OCI-LY7 (cell line): Measurements from ENCODE around the gene TMLHE. TPM values are rescaled to one million over a fixed set of nuclear protein-coding genes. Genes with fewer than 3 reads are reported as not detected.

Source experiments
- BruUV-seq: library from RNA; stranded (reverse); fragments of 400-500 nt; replicated peaks from 2 replicates; lab custom pipeline; 2021; lab: Mats Ljungman, UMichigan
- CTCF ChIA-PET: fragments of 300-600 bp; sonication (Branson Sonifier 250); formaldehyde crosslinking; loops from one replicate; lab custom pipeline; 2022; ENCODE audit warnings: antibody characterized with exemption; ENCODE audit not compliant: unreplicated experiment; lab: Charles Lee
- POLR2A ChIA-PET: fragments of 300-600 bp; sonication (Branson Sonifier 250); formaldehyde crosslinking; loops from one replicate; lab custom pipeline; 2022; ENCODE audit warnings: antibody characterized with exemption; lab: Charles Lee
- DNase-seq: peaks from one replicate; pipeline ENCODE4 v3.0.0-alpha.2; 2015; ENCODE audit warnings: low spot score
- H2AFZ ChIP-seq: fragments of 200-600 bp; sonication (generic), shearing (Covaris generic); 2 replicates; pipeline ENCODE4 v1.6.1; 2014; ENCODE audit warnings: mild to moderate bottlenecking, antibody characterized with exemption, low read length, moderate library complexity
- H3K27ac ChIP-seq: fragments of 200-600 bp; sonication (generic); 2 replicates; pipeline ENCODE4 v1.5.1; 2014; ENCODE audit warnings: mixed run types, low read depth, mild to moderate bottlenecking, moderate library complexity, low read length, inconsistent platforms; ENCODE audit not compliant: poor library complexity, severe bottlenecking
- H3K36me3 ChIP-seq: fragments of 200-600 bp; sonication (generic); 2 replicates; pipeline ENCODE4 v1.6.1; 2014; ENCODE audit warnings: mild to moderate bottlenecking, antibody characterized with exemption, low read length, moderate library complexity, mixed read lengths; ENCODE audit not compliant: insufficient read depth
- H3K4me1 ChIP-seq: fragments of 200-600 bp; sonication (generic); 2 replicates; pipeline ENCODE4 v1.5.1; 2014; ENCODE audit warnings: mild to moderate bottlenecking, low read length; ENCODE audit not compliant: insufficient read depth, poor library complexity, severe bottlenecking
- H3K4me2 ChIP-seq: fragments of 200-600 bp; sonication (generic); 2 replicates; pipeline ENCODE4 v1.6.1; 2014; ENCODE audit warnings: mild to moderate bottlenecking, low read length
- H3K4me3 ChIP-seq: fragments of 200-600 bp; sonication (generic); 2 replicates; pipeline ENCODE4 v1.5.1; 2014; ENCODE audit warnings: mild to moderate bottlenecking, low read depth, low read length; ENCODE audit not compliant: poor library complexity, severe bottlenecking
- H3K79me2 ChIP-seq: fragments of 200-600 bp; sonication (generic); 2 replicates; pipeline ENCODE4 v1.6.1; 2016; ENCODE audit warnings: low read depth, mild to moderate bottlenecking, low read length, moderate library complexity, mixed read lengths; ENCODE audit not compliant: insufficient read depth
- H3K9me2 ChIP-seq: fragments of 200-600 bp; sonication (generic); 2 replicates; pipeline ENCODE4 v1.6.1; 2016; ENCODE audit warnings: mild to moderate bottlenecking, low read length, mixed read lengths; ENCODE audit not compliant: insufficient read depth
- H3K9me3 ChIP-seq: fragments of 200-600 bp; sonication (generic); 2 replicates; pipeline ENCODE4 v1.6.1; 2014; ENCODE audit warnings: mild to moderate bottlenecking, mixed run types, low read length, mixed read lengths
- H4K20me1 ChIP-seq: fragments of 200-600 bp; sonication (generic); 2 replicates; pipeline ENCODE4 v1.6.1; 2014; ENCODE audit warnings: mild to moderate bottlenecking, antibody characterized with exemption, low read length, moderate library complexity, mixed read lengths; ENCODE audit not compliant: insufficient read depth
- EZH2phosphoT487 ChIP-seq: fragments of 200-600 bp; sonication (generic); IDR thresholded peaks from 2 replicates; pipeline ENCODE4 v1.6.1; 2018; ENCODE audit warnings: low read depth, borderline replicate concordance, mild to moderate bottlenecking, mixed run types, antibody characterized with exemption, low read length, moderate library complexity, mixed read lengths
- intact Hi-C: fragments of 100-400 bp; cut with micrococcal nuclease; formaldehyde crosslinking; loops from one replicate; pipeline ENCODE4 v1.10.0; 2022; ENCODE audit not compliant: unreplicated experiment
- total RNA-seq, 2 experiments: library from RNA; depleted of rRNA in 1 of 2; stranded (reverse); fragments of >200 nt in 1 of 2; shearing (Covaris generic) in 1 of 2; gene quantifications; 2 replicates each; pipeline ENCODE4 v1.2.3, GENCODE V29; 2014 to 2022
- TF ChIP-seq, protein P1 (sequence below): fragments of 200-600 bp; sonication (generic); conservative IDR thresholded peaks from 2 replicates; pipeline ENCODE4 v1.5.1; 2014; ENCODE audit warnings: mild to moderate bottlenecking, antibody characterized with exemption, low read length, moderate library complexity, mixed read lengths

Gene TMLHE
- total RNA-seq, 2 experiments from 2014 or later = 3.0 to 4.2 TPM

GRCh38 chrX:155563099-155563498 is 49.7 kb downstream of the TMLHE start:
- BruUV-seq = no TSS peak
- Histone ChIP-seq H3K36me3 (no peaks in the 10 kb centered on the region), H3K79me2 (no peaks in the 10 kb centered on the region), H3K9me3 (no peaks in the 10 kb centered on the region), H3K4me1 (no peaks in the 10 kb centered on the region), H3K9me2 (no peaks in the 10 kb centered on the region), H2AFZ (no peak overlapping the region), H3K4me2 (no peak overlapping the region), H3K27ac (no peak overlapping the region), H4K20me1 (no peaks in the 10 kb centered on the region), H3K4me3 (no peak overlapping the region)
- ChIA-PET CTCF (no interaction called here), POLR2A (no interaction called here)
- no peak for DNase-seq
- TF ChIP-seq EZH2phosphoT487 = no peak
- TF ChIP-seq, protein P1, sequence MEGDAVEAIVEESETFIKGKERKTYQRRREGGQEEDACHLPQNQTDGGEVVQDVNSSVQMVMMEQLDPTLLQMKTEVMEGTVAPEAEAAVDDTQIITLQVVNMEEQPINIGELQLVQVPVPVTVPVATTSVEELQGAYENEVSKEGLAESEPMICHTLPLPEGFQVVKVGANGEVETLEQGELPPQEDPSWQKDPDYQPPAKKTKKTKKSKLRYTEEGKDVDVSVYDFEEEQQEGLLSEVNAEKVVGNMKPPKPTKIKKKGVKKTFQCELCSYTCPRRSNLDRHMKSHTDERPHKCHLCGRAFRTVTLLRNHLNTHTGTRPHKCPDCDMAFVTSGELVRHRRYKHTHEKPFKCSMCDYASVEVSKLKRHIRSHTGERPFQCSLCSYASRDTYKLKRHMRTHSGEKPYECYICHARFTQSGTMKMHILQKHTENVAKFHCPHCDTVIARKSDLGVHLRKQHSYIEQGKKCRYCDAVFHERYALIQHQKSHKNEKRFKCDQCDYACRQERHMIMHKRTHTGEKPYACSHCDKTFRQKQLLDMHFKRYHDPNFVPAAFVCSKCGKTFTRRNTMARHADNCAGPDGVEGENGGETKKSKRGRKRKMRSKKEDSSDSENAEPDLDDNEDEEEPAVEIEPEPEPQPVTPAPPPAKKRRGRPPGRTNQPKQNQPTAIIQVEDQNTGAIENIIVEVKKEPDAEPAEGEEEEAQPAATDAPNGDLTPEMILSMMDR = no peak
- intact Hi-C loops = no loop called here

DNA sequence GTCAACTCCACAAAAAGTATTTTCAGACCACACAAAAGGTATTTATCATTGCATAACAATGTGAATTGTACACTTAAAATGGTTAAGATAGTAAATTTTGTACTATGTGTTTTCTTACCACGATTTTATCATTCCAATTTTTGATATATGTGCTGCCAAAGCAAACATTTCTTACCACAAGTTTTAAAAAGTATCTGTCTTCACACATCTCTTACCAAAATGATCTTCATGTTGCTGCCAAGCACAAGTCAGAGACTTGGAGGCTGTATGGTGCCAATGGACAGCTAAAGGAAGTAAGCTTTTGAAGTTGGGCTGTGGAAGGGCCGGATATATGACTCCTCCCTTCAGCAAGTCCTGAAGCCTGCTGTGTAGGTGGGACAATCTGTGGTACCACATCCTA is 67.9 kb downstream of the TMLHE start:
- H3K9me3 ChIP-seq = no peaks in the 10 kb centered on the region
- H4K20me1 ChIP-seq = no peaks in the 10 kb centered on the region
- no peak for DNase-seq
- H3K4me2 ChIP-seq = no peak overlapping the region
- TF ChIP-seq EZH2phosphoT487 = no peak
- TF ChIP-seq, protein P1 = no peak
- POLR2A ChIA-PET = no interaction called here
- H3K4me3 ChIP-seq = no peak overlapping the region
- H3K36me3 ChIP-seq = no peaks in the 10 kb centered on the region
- no TSS peak for BruUV-seq
- H2AFZ ChIP-seq = no peak overlapping the region
- H3K4me1 ChIP-seq = no peaks in the 10 kb centered on the region
- intact Hi-C loops = no loop called here
- H3K27ac ChIP-seq = no peak overlapping the region
- no peaks in the 10 kb centered on the region for H3K79me2 ChIP-seq
- CTCF ChIA-PET = no interaction called here
- H3K9me2 ChIP-seq = no peaks in the 10 kb centered on the region

DNA sequence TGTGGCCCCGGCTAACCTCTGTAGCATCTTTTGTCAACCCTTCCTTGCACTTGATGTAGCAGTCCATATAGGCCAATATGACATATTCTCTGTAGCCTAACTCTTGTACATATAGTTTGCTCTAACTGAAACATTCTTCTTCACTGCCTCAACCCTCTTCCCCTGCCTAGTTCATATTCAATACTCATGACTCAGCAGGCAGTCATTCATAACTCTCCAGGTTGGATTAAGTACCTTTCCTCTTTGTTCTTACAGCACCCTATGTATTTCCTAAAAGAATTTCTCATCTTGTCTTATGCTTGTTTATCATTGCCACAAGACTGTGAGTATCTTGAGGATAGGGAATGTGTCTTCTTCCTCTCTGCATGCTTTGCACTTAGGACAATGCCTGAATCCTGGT is 76.9 kb downstream of the TMLHE start:
- H3K36me3 ChIP-seq = no peaks in the 10 kb centered on the region
- no peaks in the 10 kb centered on the region for H3K9me2 ChIP-seq
- BruUV-seq = no TSS peak
- no peak overlapping the region for H3K4me3 ChIP-seq
- H3K79me2 ChIP-seq = no peaks in the 10 kb centered on the region
- ChIA-PET CTCF (no interaction called here), POLR2A (no interaction called here)
- DNase-seq = no peak
- intact Hi-C loops = no loop called here
- no peak for TF ChIP-seq EZH2phosphoT487
- H2AFZ ChIP-seq = no peak overlapping the region
- no peaks in the 10 kb centered on the region for H3K9me3 ChIP-seq
- H3K27ac ChIP-seq = no peak overlapping the region
- no peaks in the 10 kb centered on the region for H3K4me1 ChIP-seq
- H4K20me1 ChIP-seq = no peaks in the 10 kb centered on the region
- no peak overlapping the region for H3K4me2 ChIP-seq
